OCI-LY7 (cell line): ENCODE measurements around the gene PHKB. TPM values are rescaled to one million over a fixed set of nuclear protein-coding genes. Genes with fewer than 3 reads are reported as not detected.

ENCODE experiments used
- BruUV-seq: library from RNA; stranded (reverse); fragments of 400-500 nt; replicated peaks from 2 replicates; lab custom pipeline; 2021; lab: Mats Ljungman, UMichigan
- CTCF ChIA-PET: fragments of 300-600 bp; sonication (Branson Sonifier 250); formaldehyde crosslinking; loops from one replicate; lab custom pipeline; 2022; ENCODE audit warnings: antibody characterized with exemption; ENCODE audit not compliant: unreplicated experiment; lab: Charles Lee
- POLR2A ChIA-PET: fragments of 300-600 bp; sonication (Branson Sonifier 250); formaldehyde crosslinking; loops from one replicate; lab custom pipeline; 2022; ENCODE audit warnings: antibody characterized with exemption; lab: Charles Lee
- DNase-seq: peaks from one replicate; pipeline ENCODE4 v3.0.0-alpha.2; 2015; ENCODE audit warnings: low spot score
- H2AFZ ChIP-seq: fragments of 200-600 bp; sonication (generic), shearing (Covaris generic); 2 replicates; pipeline ENCODE4 v1.6.1; 2014; ENCODE audit warnings: mild to moderate bottlenecking, antibody characterized with exemption, low read length, moderate library complexity
- H3K27ac ChIP-seq: fragments of 200-600 bp; sonication (generic); 2 replicates; pipeline ENCODE4 v1.5.1; 2014; ENCODE audit warnings: mixed run types, low read depth, mild to moderate bottlenecking, moderate library complexity, low read length, inconsistent platforms; ENCODE audit not compliant: poor library complexity, severe bottlenecking
- H3K36me3 ChIP-seq: fragments of 200-600 bp; sonication (generic); 2 replicates; pipeline ENCODE4 v1.6.1; 2014; ENCODE audit warnings: mild to moderate bottlenecking, antibody characterized with exemption, low read length, moderate library complexity, mixed read lengths; ENCODE audit not compliant: insufficient read depth
- H3K4me1 ChIP-seq: fragments of 200-600 bp; sonication (generic); 2 replicates; pipeline ENCODE4 v1.5.1; 2014; ENCODE audit warnings: mild to moderate bottlenecking, low read length; ENCODE audit not compliant: insufficient read depth, poor library complexity, severe bottlenecking
- H3K4me2 ChIP-seq: fragments of 200-600 bp; sonication (generic); 2 replicates; pipeline ENCODE4 v1.6.1; 2014; ENCODE audit warnings: mild to moderate bottlenecking, low read length
- H3K4me3 ChIP-seq: fragments of 200-600 bp; sonication (generic); 2 replicates; pipeline ENCODE4 v1.5.1; 2014; ENCODE audit warnings: mild to moderate bottlenecking, low read depth, low read length; ENCODE audit not compliant: poor library complexity, severe bottlenecking
- H3K79me2 ChIP-seq: fragments of 200-600 bp; sonication (generic); 2 replicates; pipeline ENCODE4 v1.6.1; 2016; ENCODE audit warnings: low read depth, mild to moderate bottlenecking, low read length, moderate library complexity, mixed read lengths; ENCODE audit not compliant: insufficient read depth
- H3K9me2 ChIP-seq: fragments of 200-600 bp; sonication (generic); 2 replicates; pipeline ENCODE4 v1.6.1; 2016; ENCODE audit warnings: mild to moderate bottlenecking, low read length, mixed read lengths; ENCODE audit not compliant: insufficient read depth
- H3K9me3 ChIP-seq: fragments of 200-600 bp; sonication (generic); 2 replicates; pipeline ENCODE4 v1.6.1; 2014; ENCODE audit warnings: mild to moderate bottlenecking, mixed run types, low read length, mixed read lengths
- H4K20me1 ChIP-seq: fragments of 200-600 bp; sonication (generic); 2 replicates; pipeline ENCODE4 v1.6.1; 2014; ENCODE audit warnings: mild to moderate bottlenecking, antibody characterized with exemption, low read length, moderate library complexity, mixed read lengths; ENCODE audit not compliant: insufficient read depth
- EZH2phosphoT487 ChIP-seq: fragments of 200-600 bp; sonication (generic); IDR thresholded peaks from 2 replicates; pipeline ENCODE4 v1.6.1; 2018; ENCODE audit warnings: low read depth, borderline replicate concordance, mild to moderate bottlenecking, mixed run types, antibody characterized with exemption, low read length, moderate library complexity, mixed read lengths
- intact Hi-C: fragments of 100-400 bp; cut with micrococcal nuclease; formaldehyde crosslinking; loops from one replicate; pipeline ENCODE4 v1.10.0; 2022; ENCODE audit not compliant: unreplicated experiment
- total RNA-seq, 2 experiments: library from RNA; depleted of rRNA in 1 of 2; stranded (reverse); fragments of >200 nt in 1 of 2; shearing (Covaris generic) in 1 of 2; gene quantifications; 2 replicates each; pipeline ENCODE4 v1.2.3, GENCODE V29; 2014 to 2022
- TF ChIP-seq, protein P1 (sequence below): fragments of 200-600 bp; sonication (generic); conservative IDR thresholded peaks from 2 replicates; pipeline ENCODE4 v1.5.1; 2014; ENCODE audit warnings: mild to moderate bottlenecking, antibody characterized with exemption, low read length, moderate library complexity, mixed read lengths

The PHKB gene
- total RNA-seq, 2 experiments from 2014 or later = 56.9 to 93.1 TPM

DNA sequence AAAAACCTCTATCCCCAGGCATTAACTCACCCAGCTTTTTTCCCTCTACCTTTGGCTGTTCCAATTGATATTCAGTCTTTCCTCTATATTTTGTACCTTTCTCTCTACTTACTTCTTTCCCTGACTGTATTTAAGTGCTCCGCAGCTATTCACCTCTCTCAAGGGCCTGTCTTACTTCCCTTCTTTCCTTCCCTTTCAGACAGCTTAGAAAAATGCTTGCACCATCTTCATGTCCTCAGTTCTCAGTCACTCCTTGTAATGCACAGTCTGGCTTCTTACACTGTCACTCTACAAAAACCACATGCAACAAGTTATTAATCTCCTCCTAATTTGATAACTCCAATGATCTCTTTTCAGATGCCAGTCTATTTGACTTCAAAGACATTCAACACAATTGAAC is 163.4 kb downstream of the PHKB start:
- no peak overlapping the region for H3K27ac ChIP-seq
- no peak overlapping the region for H3K4me3 ChIP-seq
- peaks cover 3% of the 10 kb centered on the region; the same call in 1 of the 2 replicates for H3K36me3 ChIP-seq
- BruUV-seq = no TSS peak
- no peak for DNase-seq
- ChIA-PET CTCF (no interaction called here), POLR2A (interaction anchor here (0.7 to 1.1 kb wide), 2 partner anchors 9 to 25 kb away, joined by 3 to 4 read pairs; no protein-coding TSS in a partner anchor)
- H3K79me2 ChIP-seq = no peaks in the 10 kb centered on the region
- no peaks in the 10 kb centered on the region for H4K20me1 ChIP-seq
- no peaks in the 10 kb centered on the region for H3K9me3 ChIP-seq
- H3K4me1 ChIP-seq = no peaks in the 10 kb centered on the region
- TF ChIP-seq EZH2phosphoT487 = no peak
- TF ChIP-seq, protein P1, sequence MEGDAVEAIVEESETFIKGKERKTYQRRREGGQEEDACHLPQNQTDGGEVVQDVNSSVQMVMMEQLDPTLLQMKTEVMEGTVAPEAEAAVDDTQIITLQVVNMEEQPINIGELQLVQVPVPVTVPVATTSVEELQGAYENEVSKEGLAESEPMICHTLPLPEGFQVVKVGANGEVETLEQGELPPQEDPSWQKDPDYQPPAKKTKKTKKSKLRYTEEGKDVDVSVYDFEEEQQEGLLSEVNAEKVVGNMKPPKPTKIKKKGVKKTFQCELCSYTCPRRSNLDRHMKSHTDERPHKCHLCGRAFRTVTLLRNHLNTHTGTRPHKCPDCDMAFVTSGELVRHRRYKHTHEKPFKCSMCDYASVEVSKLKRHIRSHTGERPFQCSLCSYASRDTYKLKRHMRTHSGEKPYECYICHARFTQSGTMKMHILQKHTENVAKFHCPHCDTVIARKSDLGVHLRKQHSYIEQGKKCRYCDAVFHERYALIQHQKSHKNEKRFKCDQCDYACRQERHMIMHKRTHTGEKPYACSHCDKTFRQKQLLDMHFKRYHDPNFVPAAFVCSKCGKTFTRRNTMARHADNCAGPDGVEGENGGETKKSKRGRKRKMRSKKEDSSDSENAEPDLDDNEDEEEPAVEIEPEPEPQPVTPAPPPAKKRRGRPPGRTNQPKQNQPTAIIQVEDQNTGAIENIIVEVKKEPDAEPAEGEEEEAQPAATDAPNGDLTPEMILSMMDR = no peak
- H3K4me2 ChIP-seq = no peak overlapping the region
- intact Hi-C loops = no loop called here
- H2AFZ ChIP-seq = no peak overlapping the region
- no peaks in the 10 kb centered on the region for H3K9me2 ChIP-seq

DNA sequence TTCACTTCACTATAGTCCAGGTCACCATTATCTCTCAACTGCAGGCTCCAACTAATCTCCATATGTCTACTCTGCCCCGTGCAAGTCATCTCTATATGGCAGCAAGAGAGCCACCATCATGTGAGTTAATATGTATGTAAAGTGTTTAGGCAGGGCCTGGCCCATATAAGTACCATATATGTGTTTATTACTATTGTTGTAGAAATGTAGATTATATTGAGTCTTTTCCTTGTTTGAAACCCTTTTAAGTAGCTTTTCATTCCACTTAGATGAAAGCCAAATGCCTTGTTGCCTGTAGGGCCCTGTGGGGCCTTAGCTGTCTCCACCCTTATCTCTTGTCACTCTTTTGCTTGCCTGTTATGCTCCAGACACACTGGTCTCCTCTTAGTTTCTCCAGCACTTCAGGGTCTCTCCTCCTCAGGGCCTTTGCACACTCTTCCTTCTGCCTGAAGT is 164.0 kb downstream of the PHKB start:
- no peak for DNase-seq
- H3K79me2 ChIP-seq = no peaks in the 10 kb centered on the region
- POLR2A ChIA-PET = interaction anchor here (0.6 kb wide), 1 partner anchor 18 kb away, joined by 3 read pairs; no protein-coding TSS in a partner anchor
- H3K27ac ChIP-seq = no peak overlapping the region
- H3K4me1 ChIP-seq = no peaks in the 10 kb centered on the region
- H4K20me1 ChIP-seq = no peaks in the 10 kb centered on the region
- intact Hi-C loops = no loop called here
- TF ChIP-seq, protein P1 = no peak
- TF ChIP-seq EZH2phosphoT487 = no peak
- no peak overlapping the region for H3K4me3 ChIP-seq
- no TSS peak for BruUV-seq
- CTCF ChIA-PET = no interaction called here
- no peaks in the 10 kb centered on the region for H3K9me3 ChIP-seq
- peaks cover under 1% of the 10 kb centered on the region; the same call in 1 of the 2 replicates for H3K36me3 ChIP-seq
- H3K9me2 ChIP-seq = no peaks in the 10 kb centered on the region
- no peak overlapping the region for H3K4me2 ChIP-seq
- no peak overlapping the region for H2AFZ ChIP-seq

DNA sequence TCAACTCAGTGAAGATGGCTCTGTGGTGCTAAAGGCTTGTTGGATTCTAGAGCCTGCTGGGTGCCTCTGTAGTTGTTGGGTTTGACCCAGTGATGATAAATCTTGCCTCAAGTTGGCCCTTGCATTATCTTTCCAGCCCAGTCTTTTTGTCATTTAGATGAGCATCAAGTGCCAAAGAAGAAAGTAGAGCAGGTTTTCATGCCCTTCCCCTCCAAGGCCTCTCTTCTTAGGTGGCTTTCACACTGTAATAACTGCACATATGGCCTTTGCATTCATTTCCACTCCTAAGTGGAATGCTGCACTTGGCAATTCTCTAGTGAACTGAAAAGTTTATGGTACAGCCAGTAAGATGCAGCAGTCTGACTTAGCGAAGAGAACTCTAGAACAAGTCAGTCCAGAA is 165.1 kb downstream of the PHKB start:
- CTCF ChIA-PET = no interaction called here
- BruUV-seq = no TSS peak

More for the DNA sequence above, 165.1 kb downstream of the PHKB start:
- H2AFZ ChIP-seq = no peak overlapping the region
- no peak for TF ChIP-seq EZH2phosphoT487
- TF ChIP-seq, protein P1 = no peak
- no peaks in the 10 kb centered on the region for H3K4me1 ChIP-seq
- no peaks in the 10 kb centered on the region for H3K79me2 ChIP-seq
- no peaks in the 10 kb centered on the region for H3K36me3 ChIP-seq
- POLR2A ChIA-PET = interaction anchor here (0.6 kb wide), 1 partner anchor 40 kb away, joined by 3 read pairs; no protein-coding TSS in a partner anchor
- H3K9me2 ChIP-seq = no peaks in the 10 kb centered on the region
- H3K27ac ChIP-seq = no peak overlapping the region
- no peaks in the 10 kb centered on the region for H3K9me3 ChIP-seq
- H3K4me2 ChIP-seq = no peak overlapping the region
- no peak for DNase-seq
- no peak overlapping the region for H3K4me3 ChIP-seq
- intact Hi-C loops = no loop called here
- H4K20me1 ChIP-seq = no peaks in the 10 kb centered on the region
